AG09319 (cell line): ENCODE results near the gene SNAI3.

Source experiments
- DNase-seq: peaks from one replicate; pipeline ENCODE4 v3.0.0-alpha.2; 2010; ENCODE audit warnings: low read depth; ENCODE audit errors: extremely low read depth
- TF ChIP-seq, protein P1 (sequence below): IDR thresholded peaks from 2 replicates; pipeline ENCODE4 v1.5.1; 2011; ENCODE audit warnings: low read depth, mild to moderate bottlenecking, inconsistent platforms, low read length, moderate library complexity

The SNAI3 gene

GRCh38 chr16:88732172-88732960 is 46.1 kb upstream of the SNAI3 start:
- no peak for DNase-seq

DNA sequence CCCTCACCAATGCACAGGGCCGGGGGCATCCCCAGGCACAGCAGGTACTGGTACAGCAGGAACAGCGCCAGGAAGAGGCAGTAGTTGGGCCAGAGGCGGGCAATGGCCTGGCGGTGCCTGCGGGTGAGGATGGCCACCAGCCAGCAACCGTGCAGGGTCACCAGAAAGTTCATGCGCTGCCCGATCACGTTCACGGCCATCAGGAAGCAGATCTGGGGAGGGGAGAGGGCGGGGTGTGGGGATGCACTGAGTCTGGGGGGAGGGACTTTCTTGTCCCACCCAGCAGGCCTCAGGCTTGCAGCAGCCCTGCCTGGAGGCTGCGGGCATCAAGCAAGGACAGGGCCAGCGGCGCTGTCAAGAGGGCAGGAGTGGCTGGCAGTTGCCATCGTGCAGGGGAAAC is 45.4 kb upstream of the SNAI3 start:
- TF ChIP-seq, protein P1, sequence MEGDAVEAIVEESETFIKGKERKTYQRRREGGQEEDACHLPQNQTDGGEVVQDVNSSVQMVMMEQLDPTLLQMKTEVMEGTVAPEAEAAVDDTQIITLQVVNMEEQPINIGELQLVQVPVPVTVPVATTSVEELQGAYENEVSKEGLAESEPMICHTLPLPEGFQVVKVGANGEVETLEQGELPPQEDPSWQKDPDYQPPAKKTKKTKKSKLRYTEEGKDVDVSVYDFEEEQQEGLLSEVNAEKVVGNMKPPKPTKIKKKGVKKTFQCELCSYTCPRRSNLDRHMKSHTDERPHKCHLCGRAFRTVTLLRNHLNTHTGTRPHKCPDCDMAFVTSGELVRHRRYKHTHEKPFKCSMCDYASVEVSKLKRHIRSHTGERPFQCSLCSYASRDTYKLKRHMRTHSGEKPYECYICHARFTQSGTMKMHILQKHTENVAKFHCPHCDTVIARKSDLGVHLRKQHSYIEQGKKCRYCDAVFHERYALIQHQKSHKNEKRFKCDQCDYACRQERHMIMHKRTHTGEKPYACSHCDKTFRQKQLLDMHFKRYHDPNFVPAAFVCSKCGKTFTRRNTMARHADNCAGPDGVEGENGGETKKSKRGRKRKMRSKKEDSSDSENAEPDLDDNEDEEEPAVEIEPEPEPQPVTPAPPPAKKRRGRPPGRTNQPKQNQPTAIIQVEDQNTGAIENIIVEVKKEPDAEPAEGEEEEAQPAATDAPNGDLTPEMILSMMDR = no peak
- no peak for DNase-seq

More at GRCh38 chr16:88732172-88732960, 46.1 kb upstream of the SNAI3 start:
- TF ChIP-seq, protein P1 = no peak

- no peak for DNase-seq
- TF ChIP-seq, protein P1 = no peak
Observed at GRCh38 chr16:88730632-88731607, 44.6 kb upstream of the SNAI3 start.

- DNase-seq = no peak
- TF ChIP-seq, protein P1 = no peak
Observed at GRCh38 chr16:88727871-88728270, 41.6 kb upstream of the SNAI3 start.

DNA sequence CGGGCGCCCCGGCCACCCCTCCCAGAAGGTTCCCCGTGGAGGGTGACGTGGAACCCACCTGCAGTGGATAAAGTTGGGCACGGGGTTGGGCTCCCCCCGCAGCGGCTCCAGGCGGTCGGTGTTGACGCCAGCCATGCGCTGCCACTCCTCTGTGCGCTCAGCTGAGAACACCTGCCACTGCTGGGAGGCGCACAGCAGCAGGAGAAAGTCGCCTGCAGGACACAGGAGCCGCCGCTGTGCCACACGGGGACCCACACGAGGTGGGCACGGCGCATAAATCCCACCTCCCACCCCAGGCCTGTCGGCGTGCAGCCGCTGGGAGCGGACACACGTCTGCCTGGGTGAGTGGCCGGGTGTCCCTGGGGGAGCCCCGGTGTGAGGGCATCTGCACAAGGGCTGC is 40.7 kb upstream of the SNAI3 start:
- no peak for DNase-seq
- TF ChIP-seq, protein P1 = no peak

GRCh38 chr16:88726408-88726749 is 40.1 kb upstream of the SNAI3 start:
- no peak for DNase-seq
- TF ChIP-seq, protein P1 = no peak
